Measurements from ENCODE around the gene TNFRSF25. TPM values are rescaled to one million over a fixed set of nuclear protein-coding genes. Genes with fewer than 3 reads are reported as not detected.
A peak's percentile ranks its signal among the peaks of the same experiment; 100 is the strongest.

The TNFRSF25 gene
- total RNA-seq, 1 donor from 2014 or later, result 26.1 TPM

GRCh38 chr1:6505367-6506209 lies 39.6 kb upstream of the TNFRSF25 start:
- no peak for DNase-seq (ENCODE audit: low read depth, low spot score)
- TF ChIP-seq CTCF (conservative IDR thresholded peaks at IDR 0.05), result no peak
- peaks cover 3% of the 10 kb centered on the region for H3K27me3 Mint-ChIP-seq (ENCODE audit: low read depth)
- peaks cover 19% of the 10 kb centered on the region for H3K4me1 Mint-ChIP-seq
- H3K9me3 Mint-ChIP-seq, result no peaks in the 10 kb centered on the region
- H3K27ac Mint-ChIP-seq (ENCODE audit: unreplicated experiment), result peak overlapping the region; percentile 38
- no peak overlapping the region for H3K4me3 Mint-ChIP-seq
- no peaks in the 10 kb centered on the region for H3K36me3 Mint-ChIP-seq (ENCODE audit: low read depth)

GRCh38 chr1:6504887-6505286 lies 38.9 kb upstream of the TNFRSF25 start:
- Mint-ChIP-seq H3K4me1 (peaks cover 19% of the 10 kb centered on the region), H3K9me3 (no peaks in the 10 kb centered on the region), H3K27ac (ENCODE audit: unreplicated experiment) (no peak overlapping the region), H3K27me3 (ENCODE audit: low read depth) (peaks cover 3% of the 10 kb centered on the region), H3K4me3 (no peak overlapping the region), H3K36me3 (ENCODE audit: low read depth) (no peaks in the 10 kb centered on the region)
- no peak for DNase-seq (ENCODE audit: low read depth, low spot score)
- TF ChIP-seq CTCF (conservative IDR thresholded peaks at IDR 0.05), result no peak

GRCh38 chr1:6503884-6504602 lies 38.1 kb upstream of the TNFRSF25 start:
- Mint-ChIP-seq H3K36me3 (ENCODE audit: low read depth) (no peaks in the 10 kb centered on the region), H3K4me3 (no peak overlapping the region), H3K27ac (ENCODE audit: unreplicated experiment) (no peak overlapping the region), H3K4me1 (peaks cover 19% of the 10 kb centered on the region), H3K27me3 (ENCODE audit: low read depth) (peaks cover 3% of the 10 kb centered on the region), H3K9me3 (no peaks in the 10 kb centered on the region)
- no peak for TF ChIP-seq CTCF (conservative IDR thresholded peaks at IDR 0.05)
- DNase-seq (ENCODE audit: low read depth, low spot score), result no peak

GRCh38 chr1:6502000-6502891 lies 36.3 kb upstream of the TNFRSF25 start:
- Mint-ChIP-seq H3K36me3 (ENCODE audit: low read depth) (no peaks in the 10 kb centered on the region), H3K27me3 (ENCODE audit: low read depth) (peaks cover 3% of the 10 kb centered on the region), H3K4me3 (no peak overlapping the region), H3K27ac (ENCODE audit: unreplicated experiment) (no peak overlapping the region), H3K9me3 (no peaks in the 10 kb centered on the region), H3K4me1 (peaks cover 26% of the 10 kb centered on the region)
- DNase-seq (ENCODE audit: low read depth, low spot score), result no peak
- TF ChIP-seq CTCF (conservative IDR thresholded peaks at IDR 0.05), result no peak

GRCh38 chr1:6501279-6501813 lies 35.4 kb upstream of the TNFRSF25 start:
- Mint-ChIP-seq H3K9me3 (no peaks in the 10 kb centered on the region), H3K4me3 (peak overlapping the region; percentile 31), H3K36me3 (ENCODE audit: low read depth) (no peaks in the 10 kb centered on the region), H3K27me3 (ENCODE audit: low read depth) (peaks cover 6% of the 10 kb centered on the region), H3K4me1 (peaks cover 21% of the 10 kb centered on the region), H3K27ac (ENCODE audit: unreplicated experiment) (no peak overlapping the region)
- no peak for TF ChIP-seq CTCF (conservative IDR thresholded peaks at IDR 0.05)
- DNase-seq (ENCODE audit: low read depth, low spot score), result no peak

Measured in neural crest cell (in vitro differentiated cells).